Hepatocyte (in vitro differentiated cells): ENCODE measurements around the gene VSIR. TPM values are rescaled to one million over a fixed set of nuclear protein-coding genes. Genes with fewer than 3 reads are reported as not detected.
A peak's percentile ranks its signal among the peaks of the same experiment; 100 is the strongest.

Experiments
- DNase-seq: peaks from one replicate; pipeline ENCODE4 v3.0.0-alpha.2; 2016; ENCODE audit warnings: low spot score
- H2AFZ ChIP-seq: fragments of 200-600 bp; sonication (generic); 2 replicates; pipeline ENCODE4 v1.6.0; 2016; ENCODE audit warnings: antibody characterized with exemption, mild to moderate bottlenecking
- H3K27ac ChIP-seq: fragments of 200-600 bp; sonication (generic); 2 replicates; pipeline ENCODE4 v1.5.1; 2016; ENCODE audit warnings: mild to moderate bottlenecking
- H3K27me3 ChIP-seq: fragments of 200-600 bp; sonication (generic); 2 replicates; pipeline ENCODE4 v1.6.1; 2016
- H3K36me3 ChIP-seq: fragments of 200-600 bp; sonication (generic); replicated peaks from 2 replicates; pipeline ENCODE4 v1.5.1; 2016; ENCODE audit warnings: low read depth; ENCODE audit not compliant: insufficient read depth
- H3K4me1 ChIP-seq: fragments of 200-600 bp; sonication (generic); 2 replicates; pipeline ENCODE4 v1.5.1; 2016; ENCODE audit warnings: mild to moderate bottlenecking, moderate library complexity; ENCODE audit not compliant: insufficient read depth
- H3K4me2 ChIP-seq: fragments of 200-600 bp; sonication (generic); 2 replicates; pipeline ENCODE4 v1.6.0; 2016
- H3K4me3 ChIP-seq: fragments of 200-600 bp; sonication (generic); 2 replicates; pipeline ENCODE4 v1.5.1; 2016; ENCODE audit warnings: mild to moderate bottlenecking
- H3K79me2 ChIP-seq: fragments of 200-600 bp; sonication (generic); 2 replicates; pipeline ENCODE4 v1.6.0; 2017; ENCODE audit warnings: mild to moderate bottlenecking
- H3K9me2 ChIP-seq: fragments of 200-600 bp; sonication (generic); replicated peaks from 2 replicates; pipeline ENCODE4 v1.6.0; 2017; ENCODE audit warnings: mild to moderate bottlenecking; ENCODE audit not compliant: insufficient read depth
- H3K9me3 ChIP-seq: fragments of 200-600 bp; sonication (generic); 2 replicates; pipeline ENCODE4 v1.5.1; 2016; ENCODE audit warnings: low read depth, mild to moderate bottlenecking
- H4K20me1 ChIP-seq: fragments of 200-600 bp; sonication (generic); 2 replicates; pipeline ENCODE4 v1.6.0; 2016; ENCODE audit warnings: mild to moderate bottlenecking; ENCODE audit not compliant: insufficient read depth, poor library complexity, severe bottlenecking
- EZH2 ChIP-seq: fragments of 200-600 bp; sonication (generic); IDR thresholded peaks from 2 replicates; pipeline ENCODE4 v1.6.1; 2016; ENCODE audit warnings: antibody characterized with exemption, mild to moderate bottlenecking, borderline replicate concordance
- EZH2phosphoT487 ChIP-seq: fragments of 200-600 bp; sonication (generic); IDR thresholded peaks from one replicate; pipeline ENCODE4 v1.6.1; 2018; ENCODE audit warnings: antibody characterized with exemption, mild to moderate bottlenecking, low read depth, moderate library complexity; ENCODE audit not compliant: unreplicated experiment, severe bottlenecking
- WGBS: methylation state at CpG from one replicate; pipeline ENCODE4 v1.1.6; 2016; ENCODE audit warnings: low lambda C conversion rate; ENCODE audit errors: missing lambda C conversion rate; 5-methylcytosine and 5-hydroxymethylcytosine counted together
- polyA plus RNA-seq: library from polyadenylated mRNA; unstranded; fragments of >200 nt; fragmentation: Nextera tagmentation; extraction: Ambion mirVana; gene quantifications from 2 replicates; pipeline ENCODE4 v1.2.1, GENCODE V29; 2016
- total RNA-seq: library from RNA; depleted of rRNA; stranded (reverse); fragments of >200 nt; gene quantifications from 2 replicates; pipeline ENCODE4 v1.2.3, GENCODE V29; 2014
- TF ChIP-seq, protein P1 (sequence below): fragments of 200-600 bp; sonication (generic); IDR thresholded peaks from 2 replicates; pipeline ENCODE4 v1.5.1; 2016; ENCODE audit warnings: antibody characterized with exemption, mild to moderate bottlenecking; ENCODE audit not compliant: poor library complexity

VSIR gene
- total and polyA plus RNA-seq, 2 experiments from 2014 or later = 13.6 to 45.5 TPM

DNA sequence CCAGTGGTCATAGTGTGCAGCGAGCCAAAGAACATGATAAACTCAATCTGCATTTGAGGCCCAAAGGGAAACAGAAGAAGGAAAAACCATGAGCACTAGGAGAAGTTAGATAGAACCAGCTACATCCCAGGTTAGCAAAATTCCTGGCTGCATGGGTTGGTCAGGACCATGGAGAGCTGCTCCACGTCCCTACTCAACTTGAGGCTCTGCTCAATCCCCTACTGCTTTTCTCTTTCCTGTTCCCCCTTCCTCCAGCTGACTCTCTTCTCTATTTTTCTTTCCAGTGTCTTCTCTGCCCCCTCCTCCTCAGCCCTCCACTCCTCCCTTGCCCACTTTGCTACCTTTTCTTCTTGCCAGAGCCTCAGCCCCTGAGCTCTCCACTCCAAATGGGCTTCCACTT, 21.9 kb upstream of the VSIR start:
- Histone ChIP-seq H3K4me2 (no peak overlapping the region), H3K4me3 (no peak overlapping the region)
- DNase-seq = peak; percentile 65

DNA sequence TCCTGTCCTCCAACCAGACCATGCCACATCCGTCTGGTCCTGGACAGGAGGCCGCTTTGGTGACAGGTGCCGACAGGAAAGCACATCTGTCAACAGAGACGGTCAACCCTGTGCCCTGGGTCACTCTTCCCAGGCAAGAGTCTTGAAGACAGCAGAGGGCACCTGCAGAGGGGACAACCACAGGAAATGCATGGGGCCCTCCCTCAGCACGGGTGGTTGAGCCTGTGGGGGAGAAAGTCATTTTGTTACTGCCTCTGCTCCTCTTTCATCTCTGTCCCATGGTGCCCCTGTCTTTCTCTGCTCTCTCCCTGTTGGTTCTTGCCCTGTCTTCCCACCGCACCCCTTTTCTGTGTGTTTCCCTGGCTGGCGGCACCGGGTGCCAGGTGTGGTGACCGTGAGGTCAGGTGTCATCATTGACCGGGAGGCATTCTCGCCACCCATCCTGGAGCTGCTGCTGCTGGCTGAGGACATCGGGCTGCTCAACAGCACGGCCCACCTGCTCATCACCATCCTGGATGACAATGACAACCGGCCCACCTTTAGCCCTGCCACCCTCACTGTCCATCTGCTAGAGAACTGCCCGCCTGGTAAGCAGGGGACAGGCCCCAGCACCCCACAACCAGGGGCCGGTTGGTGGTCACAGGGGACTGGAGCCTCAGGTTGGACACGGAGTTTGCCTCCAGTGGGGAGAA, 17.6 kb upstream of the VSIR start:
- Histone ChIP-seq H3K79me2 (no peaks in the 10 kb centered on the region), H3K36me3 (no peaks in the 10 kb centered on the region), H3K27ac (no peak overlapping the region), H3K4me3 (no peak overlapping the region), H4K20me1 (no peaks in the 10 kb centered on the region), H3K4me1 (no peaks in the 10 kb centered on the region), H3K4me2 (no peak overlapping the region), H3K9me3 (no peaks in the 10 kb centered on the region), H3K27me3 (no peaks in the 10 kb centered on the region), H3K9me2 (no peaks in the 10 kb centered on the region), H2AFZ (no peak overlapping the region)
- 88% methylated on average over 17 of the region's 17 CpGs for WGBS
- DNase-seq = no peak
- TF ChIP-seq EZH2phosphoT487 (no peak), EZH2 (no peak)
- TF ChIP-seq, protein P1, sequence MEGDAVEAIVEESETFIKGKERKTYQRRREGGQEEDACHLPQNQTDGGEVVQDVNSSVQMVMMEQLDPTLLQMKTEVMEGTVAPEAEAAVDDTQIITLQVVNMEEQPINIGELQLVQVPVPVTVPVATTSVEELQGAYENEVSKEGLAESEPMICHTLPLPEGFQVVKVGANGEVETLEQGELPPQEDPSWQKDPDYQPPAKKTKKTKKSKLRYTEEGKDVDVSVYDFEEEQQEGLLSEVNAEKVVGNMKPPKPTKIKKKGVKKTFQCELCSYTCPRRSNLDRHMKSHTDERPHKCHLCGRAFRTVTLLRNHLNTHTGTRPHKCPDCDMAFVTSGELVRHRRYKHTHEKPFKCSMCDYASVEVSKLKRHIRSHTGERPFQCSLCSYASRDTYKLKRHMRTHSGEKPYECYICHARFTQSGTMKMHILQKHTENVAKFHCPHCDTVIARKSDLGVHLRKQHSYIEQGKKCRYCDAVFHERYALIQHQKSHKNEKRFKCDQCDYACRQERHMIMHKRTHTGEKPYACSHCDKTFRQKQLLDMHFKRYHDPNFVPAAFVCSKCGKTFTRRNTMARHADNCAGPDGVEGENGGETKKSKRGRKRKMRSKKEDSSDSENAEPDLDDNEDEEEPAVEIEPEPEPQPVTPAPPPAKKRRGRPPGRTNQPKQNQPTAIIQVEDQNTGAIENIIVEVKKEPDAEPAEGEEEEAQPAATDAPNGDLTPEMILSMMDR = no peak

More for the DNA sequence above, 21.9 kb upstream of the VSIR start:
- Histone ChIP-seq H3K9me3 (no peaks in the 10 kb centered on the region), H4K20me1 (no peaks in the 10 kb centered on the region), H3K79me2 (no peaks in the 10 kb centered on the region), H2AFZ (no peak overlapping the region), H3K36me3 (no peaks in the 10 kb centered on the region), H3K27ac (no peak overlapping the region), H3K9me2 (no peaks in the 10 kb centered on the region), H3K27me3 (no peaks in the 10 kb centered on the region), H3K4me1 (no peaks in the 10 kb centered on the region)
- TF ChIP-seq EZH2phosphoT487 (no peak), EZH2 (no peak)
- TF ChIP-seq, protein P1 = no peak
- 8% methylated on average over 2 of the region's 2 CpGs for WGBS

DNA sequence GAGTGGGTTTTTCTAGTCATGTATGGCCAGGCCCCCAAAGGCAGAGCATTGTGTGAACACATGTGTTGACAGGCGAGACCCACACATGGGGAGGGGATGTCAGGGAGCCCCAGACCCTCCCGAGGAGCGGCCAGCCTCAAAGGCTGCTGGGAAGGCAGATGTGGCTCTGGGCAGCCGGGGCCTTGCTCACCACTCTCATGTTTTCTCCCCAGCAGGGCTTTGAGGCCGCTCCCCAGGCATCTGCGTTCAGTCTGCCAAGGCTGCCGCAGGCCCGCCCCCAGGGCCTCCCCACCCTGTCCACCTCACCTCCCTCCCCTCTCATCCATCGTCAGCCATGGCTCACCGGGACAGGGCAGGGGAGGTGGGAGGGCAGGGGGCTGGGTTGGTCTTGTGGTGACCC, 16.6 kb upstream of the VSIR start:
- Histone ChIP-seq H3K27me3 (no peaks in the 10 kb centered on the region), H2AFZ (no peak overlapping the region), H3K9me2 (no peaks in the 10 kb centered on the region), H3K4me3 (no peak overlapping the region), H3K4me1 (no peaks in the 10 kb centered on the region), H3K79me2 (no peaks in the 10 kb centered on the region), H4K20me1 (no peaks in the 10 kb centered on the region), H3K9me3 (no peaks in the 10 kb centered on the region), H3K27ac (no peak overlapping the region), H3K36me3 (no peaks in the 10 kb centered on the region), H3K4me2 (no peak overlapping the region)
- TF ChIP-seq EZH2phosphoT487 (no peak), EZH2 (no peak)
- TF ChIP-seq, protein P1 = no peak
- no peak for DNase-seq
- WGBS = 83% methylated on average over 8 of the region's 10 CpGs
